Retina (tissue), 1 donor: ENCODE measurements around the gene FXYD6.
"Not testable (repeated sequence)": the region's sequence is repeated elsewhere in the genome, so short reads cannot be mapped to it uniquely, and the experiment has no call there.

Experiments used
- DNase-seq: peaks from one replicate; pipeline ENCODE4 v3.0.0-alpha.2; 2016

FXYD6 gene, protein sequence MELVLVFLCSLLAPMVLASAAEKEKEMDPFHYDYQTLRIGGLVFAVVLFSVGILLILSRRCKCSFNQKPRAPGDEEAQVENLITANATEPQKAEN

DNA sequence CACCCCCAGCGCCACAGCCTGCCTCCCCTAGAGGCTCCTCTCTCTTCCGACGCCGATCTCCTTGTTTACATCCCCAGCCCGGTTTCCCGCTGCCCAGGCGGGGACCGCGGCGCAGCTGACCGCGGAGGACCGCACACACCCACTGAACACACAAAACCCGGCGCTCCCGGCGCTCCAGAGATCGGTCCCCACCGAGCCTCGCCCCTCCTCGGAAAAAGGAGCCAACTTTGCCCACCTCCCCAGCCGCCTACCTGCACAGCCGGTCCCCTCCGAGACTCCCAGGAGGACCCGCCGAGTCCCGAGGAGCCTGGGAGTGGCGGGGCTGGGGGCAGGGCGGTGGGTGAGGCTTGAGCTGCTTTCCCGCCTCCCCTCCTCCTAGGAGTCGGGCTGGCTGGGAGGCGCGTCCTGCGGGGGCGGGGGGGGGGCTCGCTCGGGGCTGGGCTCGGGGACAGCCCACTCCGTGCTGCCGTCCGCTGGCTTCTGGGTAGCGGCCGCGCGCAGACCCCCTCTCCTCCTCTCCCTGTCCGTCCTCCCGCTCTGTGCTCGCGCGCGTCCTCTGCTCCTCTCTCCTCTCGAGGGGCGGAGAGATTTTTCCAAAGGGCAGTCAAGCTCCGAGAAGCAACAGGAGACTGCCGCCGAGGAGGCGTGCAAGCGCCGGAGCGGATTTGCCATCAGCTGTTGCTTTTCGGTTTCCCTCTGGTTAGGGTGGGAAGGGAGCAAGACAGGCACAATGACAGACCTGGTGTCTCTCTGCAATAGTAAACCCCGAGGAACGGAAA, at the start of gene FXYD6:
TSS of gene FXYD6 (minus strand) at position 318 of the 779 bp plus-strand sequence. CDS start 33,882 bp downstream, outside the sequence.
- peak; percentile 91 for DNase-seq

DNA sequence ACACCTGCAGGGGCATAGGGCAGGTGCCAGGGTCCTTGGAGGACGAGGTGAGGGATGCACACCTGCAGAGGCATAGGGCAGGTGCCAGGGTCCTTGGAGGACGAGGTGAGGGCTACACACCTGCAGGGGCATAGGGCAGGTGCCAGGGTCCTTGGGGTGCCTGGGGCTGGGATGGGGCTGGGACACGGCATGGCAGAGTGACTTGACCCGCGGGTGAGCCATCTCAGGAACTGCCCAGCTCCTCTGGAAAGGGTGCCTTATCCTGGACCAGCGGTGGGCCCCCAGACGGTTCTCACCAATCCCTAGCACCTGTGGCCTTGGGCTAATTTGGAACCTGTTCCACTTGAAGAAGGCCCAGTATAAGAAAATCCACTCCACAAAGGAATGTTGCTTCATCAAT, 49.7 kb upstream of the FXYD6 start:
- DNase-seq: not testable (repeated sequence)

DNA sequence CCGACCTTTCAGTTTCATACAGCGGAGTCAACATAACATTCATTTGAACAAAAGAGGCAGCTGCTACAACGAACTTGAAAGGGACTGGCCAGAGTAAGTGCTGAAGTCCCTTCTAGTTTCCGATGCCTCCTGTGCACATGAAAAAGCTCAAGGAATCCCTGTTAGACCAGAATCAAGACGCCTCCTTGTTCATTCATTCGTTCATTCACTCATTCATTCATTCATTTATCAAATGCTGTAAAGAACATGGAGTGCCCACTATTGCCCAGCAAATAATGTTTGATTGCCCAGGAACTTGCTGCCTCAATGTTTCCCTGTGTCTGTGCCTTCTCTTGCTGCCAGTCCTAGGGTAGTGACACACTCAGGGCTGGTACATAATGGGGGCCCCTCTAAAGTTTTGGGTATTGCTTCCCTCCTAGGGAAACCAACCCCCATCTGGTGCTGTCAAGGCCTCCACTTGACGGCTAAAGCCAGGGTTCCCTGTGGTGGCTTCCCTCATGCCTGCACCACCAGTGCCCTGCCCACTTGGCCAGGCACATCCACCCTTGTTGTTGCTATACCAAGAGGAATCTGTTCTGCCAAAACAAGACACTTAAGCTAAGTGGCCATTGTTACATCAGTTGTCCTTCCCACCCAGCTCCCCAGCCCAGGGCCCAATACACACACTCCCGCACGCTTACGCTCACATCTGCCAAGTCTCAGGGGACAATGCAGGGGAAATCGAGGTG, 48.9 kb upstream of the FXYD6 start:
- no peak for DNase-seq

DNA sequence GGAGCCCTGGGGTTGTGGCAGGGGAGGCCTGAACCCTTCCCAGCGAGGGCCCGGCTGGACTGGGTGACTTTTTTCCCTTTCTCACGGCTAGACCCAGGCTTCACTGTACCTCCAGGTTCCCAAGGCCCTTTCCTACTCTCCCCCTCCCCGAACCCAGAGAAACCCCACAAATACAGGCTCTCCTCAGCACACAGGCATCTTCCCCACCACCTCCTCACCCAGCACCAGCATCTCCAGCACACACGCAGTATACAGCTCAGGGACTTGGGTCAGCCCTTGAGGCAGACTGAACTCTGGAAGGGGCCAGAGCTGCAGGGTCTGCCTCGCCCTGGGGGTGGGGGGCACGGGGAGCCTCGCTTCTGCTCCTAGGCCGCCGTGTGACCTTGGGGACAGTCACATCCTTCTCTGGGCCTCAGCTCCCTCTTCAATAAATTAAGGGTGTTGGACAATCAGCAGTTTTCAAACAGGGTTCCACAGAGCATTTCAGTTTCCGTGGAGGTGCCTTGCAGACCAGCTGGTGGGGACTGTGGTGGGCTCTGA, 48.2 kb upstream of the FXYD6 start:
- DNase-seq: no peak

DNA sequence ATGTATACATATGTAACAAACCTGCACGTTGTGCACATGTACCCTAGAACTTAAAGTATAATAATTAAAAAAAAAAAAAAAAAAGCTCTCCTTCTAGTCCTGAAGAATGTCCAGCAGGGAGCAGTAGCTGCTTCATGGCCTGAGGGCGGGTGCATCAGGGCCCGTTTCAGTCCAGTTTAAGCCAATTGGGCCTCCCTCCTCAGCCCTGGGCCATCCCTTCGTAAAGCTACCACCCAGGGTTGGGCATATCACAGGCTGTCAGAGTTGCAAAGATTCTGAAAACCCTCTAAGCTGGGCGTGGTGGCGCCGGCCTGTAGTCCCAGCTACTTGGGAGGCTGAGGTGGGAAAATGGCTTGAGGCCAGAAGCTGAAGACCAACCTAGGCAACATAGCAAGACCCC, 47.3 kb upstream of the FXYD6 start:
- no peak for DNase-seq

DNA sequence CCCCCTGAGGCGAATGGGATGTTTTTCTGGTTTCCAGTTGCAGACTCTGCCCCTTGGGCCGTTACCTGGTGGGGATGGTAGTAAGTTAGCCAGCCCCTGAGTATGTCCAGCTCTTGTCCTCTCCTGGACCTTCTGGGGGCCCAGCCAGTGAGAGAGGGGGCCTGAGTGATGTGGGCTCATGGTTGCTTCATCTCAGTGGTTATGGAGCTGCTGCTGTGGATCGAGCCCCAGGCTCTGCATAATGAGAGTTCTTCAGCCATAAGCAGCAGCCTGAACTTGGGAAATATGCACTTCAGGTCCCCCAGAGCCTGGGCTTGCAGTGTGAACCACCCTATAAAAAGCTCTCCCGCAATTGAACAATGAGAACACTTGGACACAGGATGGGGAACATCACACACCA, 46.8 kb upstream of the FXYD6 start:
- no peak for DNase-seq

DNA sequence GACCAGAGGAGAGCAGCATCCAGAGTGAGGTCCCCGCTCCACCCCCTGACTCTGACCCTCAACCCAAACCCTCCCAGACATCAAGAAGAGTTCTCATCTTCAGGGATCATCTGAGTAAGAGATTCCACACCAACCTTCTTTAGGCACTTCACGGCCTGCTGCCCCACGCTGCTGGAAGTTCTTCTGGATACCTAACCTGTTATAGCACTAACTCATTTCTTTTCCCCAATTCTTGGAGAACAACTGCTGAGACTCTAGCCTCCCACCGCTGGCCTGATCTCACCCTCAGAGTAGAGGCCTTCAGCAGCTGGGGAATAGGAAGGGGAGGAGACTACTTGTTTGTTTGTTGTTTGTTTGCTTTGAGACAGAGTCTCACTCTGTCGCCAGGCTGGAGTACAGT, 45.4 kb upstream of the FXYD6 start:
- DNase-seq: no peak

DNA sequence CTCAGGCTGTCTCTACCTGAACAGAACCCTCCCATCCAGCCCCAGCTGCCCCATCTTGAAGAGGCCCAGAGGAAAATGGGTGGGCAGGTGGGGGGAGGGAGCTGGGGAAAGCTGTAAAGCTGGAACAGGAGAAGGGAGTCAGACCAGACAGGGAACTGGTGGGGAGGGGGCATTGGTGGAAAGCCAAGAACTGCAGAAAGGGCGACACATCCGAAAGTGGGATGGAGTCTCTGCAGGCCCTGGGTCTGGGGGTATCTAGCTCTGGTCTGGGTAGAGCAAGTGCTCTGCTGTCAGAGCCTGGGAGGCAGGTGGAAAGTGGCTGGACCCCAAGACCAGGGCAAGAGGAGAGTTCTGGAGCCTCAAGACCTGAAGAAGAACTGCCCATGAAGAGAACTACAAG, 45.0 kb upstream of the FXYD6 start:
- DNase-seq: no peak

DNA sequence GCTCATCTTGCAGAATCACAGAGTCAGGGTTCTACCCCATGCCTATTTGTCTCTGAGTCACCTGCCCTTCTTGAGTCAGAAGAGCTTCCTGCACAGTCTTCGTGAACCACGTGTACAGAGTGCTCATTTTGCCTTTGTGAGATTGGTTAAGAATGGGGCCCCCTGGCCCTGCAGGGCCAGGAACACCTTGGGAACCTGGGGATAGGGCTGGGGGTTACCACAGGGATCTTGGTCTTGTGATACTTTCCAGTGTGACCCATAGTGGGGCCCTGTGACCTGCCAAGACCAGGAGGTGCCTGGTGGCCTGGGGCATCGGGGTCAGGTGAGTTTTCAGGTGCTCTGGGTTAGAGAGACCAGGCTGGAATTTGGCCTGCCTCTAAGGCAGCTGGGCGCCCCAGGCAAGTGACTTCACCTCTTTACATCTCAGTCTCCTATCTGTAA, 43.3 kb upstream of the FXYD6 start:
- no peak for DNase-seq

DNA sequence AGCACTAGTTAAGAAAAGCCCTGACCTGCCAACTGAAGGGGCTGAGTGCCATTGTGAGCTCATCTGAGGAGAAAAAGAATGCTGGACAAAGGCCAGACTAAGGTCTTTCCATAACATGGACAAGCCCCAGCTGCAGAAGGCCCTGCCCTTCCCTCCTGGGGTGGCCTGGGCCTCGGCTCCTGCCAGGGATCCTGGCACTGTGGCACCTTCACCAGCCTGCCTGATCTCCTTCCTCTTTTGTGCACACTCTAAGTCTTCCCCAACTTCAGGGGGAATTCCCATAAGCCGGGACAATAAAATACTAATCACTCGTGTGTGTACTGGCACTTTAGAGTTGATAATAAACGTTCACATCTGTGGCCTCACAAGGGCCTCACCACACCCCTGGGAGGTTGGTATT, 42.9 kb upstream of the FXYD6 start:
- DNase-seq: no peak

DNA sequence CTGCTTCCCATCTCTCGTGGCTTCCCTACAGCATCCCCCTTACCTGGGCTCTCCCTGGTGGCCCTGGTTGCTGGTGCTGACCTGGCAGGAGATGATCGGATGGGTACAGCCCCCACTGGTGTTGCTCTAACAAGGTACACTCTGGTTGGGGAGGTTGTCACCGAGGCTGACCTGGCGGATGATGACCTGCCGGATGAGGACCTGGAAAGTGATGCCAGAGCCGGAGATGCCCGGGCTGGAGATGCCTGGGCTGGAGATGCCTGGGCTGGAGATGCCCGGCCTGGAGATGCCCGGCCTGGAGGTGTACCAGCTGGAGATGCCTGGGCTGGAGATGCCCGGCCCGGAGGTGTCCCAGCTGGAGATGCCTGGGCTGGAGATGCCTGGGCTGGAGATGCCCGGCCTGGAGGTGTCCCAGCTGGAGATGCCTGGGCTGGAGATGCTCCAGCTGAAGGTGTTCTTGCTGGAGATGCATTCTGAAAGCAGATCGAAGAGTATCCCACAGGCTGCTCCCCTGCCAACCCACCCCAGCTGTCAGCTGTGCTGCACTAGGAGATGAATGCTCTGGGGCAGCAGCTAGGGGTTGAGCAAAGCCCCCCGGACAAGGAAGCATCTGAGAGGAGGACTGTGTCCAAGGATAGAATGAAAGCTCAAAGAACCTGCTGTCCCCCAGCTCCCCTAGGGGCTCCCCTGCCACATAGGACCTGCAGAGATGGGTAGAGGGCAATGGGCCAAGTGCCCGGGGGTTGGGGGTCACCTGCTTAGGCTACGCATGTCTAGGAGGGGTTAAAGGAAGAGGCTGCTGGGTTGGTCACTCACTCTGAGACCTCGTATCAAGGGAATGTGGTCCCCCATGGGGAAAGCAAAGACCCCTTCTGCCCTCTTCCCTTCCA, 42.2 kb upstream of the FXYD6 start:
- DNase-seq: no peak

DNA sequence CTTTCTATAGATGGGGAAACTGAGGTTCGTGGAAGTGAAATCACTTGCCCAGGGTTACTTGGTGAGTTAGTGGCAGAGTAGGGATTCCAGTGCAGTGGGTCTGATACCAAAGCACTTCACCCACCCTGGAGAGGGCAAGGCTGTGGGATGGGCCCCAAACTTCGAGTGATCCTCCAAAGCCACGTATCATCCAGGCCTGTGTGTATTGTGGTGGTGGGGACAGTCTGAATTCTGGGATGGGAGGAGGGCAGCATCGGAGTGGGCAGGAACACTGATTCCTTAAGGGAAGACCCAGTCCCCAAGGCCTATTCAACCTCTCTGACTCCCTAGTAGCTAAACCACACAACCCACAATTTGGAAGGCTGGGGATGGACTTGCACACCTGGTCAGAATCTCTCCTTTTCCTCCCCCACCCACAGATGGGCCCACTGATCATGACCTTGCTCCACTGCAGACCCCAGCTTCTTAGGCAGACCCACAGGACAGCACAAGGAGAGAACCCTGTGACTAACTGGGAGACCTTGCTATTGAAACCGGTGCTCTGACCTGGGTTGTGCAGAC, 41.2 kb upstream of the FXYD6 start:
- DNase-seq: no peak

DNA sequence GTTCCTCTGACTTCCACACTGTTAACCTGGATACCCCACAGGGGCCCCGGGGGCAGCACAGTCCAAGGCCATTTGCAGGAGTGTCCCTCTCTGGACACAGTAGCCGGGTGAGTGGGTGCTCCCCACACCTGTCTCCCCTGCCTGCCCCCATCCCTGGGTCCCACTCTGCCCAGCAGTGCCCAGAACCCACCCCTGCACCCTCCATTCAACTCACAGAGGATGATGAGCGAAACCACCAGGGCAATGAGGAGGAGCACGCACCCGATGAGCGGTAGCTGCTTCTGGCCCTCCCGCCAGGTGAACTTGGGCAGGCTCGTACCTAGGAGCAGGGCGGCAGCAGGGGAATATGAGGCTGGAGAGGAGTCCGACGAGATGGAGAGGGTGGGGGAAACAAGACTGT, 40.5 kb upstream of the FXYD6 start:
- DNase-seq: no peak

DNA sequence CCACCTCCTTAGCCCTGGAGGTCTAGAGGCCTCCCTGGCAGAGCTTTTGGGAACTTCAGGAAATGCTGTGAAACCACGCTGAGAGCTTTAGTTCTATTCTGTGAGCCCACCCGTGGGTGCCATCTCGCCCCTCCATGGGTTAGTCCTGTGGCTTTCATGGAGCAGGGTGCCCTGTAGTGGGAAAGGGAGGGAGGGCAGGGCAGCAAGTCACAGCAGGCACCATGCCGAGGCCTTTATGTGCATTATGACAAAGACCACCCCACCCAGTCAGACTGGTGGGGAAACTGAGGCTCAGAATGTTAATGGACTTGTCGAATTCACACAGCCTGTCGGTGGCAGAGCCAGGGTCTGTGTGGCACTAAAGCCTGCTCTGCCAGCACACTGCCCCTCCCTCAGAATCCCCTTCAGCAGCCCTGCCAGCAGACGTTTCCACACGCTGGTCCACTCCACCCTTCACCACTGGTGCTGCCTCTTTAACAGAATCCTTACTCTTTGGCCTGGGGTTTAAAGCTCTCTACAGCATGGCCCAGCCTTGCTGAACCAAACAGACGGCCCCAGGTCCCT, 39.3 kb upstream of the FXYD6 start:
- DNase-seq: no peak

DNA sequence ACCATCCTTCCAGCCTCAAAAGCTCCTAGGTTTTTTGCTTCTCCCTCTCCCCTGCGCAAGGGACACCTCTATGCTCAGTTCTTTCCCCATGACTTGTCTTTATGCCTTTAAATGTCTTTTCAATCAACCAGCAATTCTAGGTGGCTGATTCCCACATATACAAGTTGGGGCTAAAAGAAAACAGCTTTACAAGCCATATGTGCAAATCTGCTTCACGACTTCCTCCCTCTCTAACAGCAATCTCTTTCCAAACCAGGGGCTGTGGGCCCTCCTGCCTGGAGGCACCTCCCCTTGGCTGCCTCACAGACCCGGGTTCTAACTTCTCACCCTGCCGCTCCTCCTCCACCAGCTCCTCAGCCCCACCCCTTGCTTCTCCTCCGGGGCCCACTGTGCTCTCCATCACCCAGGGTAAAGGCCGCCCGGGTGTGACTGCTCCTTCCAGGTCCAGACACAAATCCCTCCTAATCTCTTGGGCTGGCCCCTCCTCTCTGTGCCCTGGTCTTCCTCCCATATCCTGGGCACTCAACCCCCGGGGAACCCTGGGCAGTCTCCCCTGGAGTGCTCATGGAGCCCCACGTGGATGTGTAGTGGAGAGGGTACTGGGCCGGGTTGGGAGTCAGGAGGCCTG, 38.6 kb upstream of the FXYD6 start:
- DNase-seq: no peak

DNA sequence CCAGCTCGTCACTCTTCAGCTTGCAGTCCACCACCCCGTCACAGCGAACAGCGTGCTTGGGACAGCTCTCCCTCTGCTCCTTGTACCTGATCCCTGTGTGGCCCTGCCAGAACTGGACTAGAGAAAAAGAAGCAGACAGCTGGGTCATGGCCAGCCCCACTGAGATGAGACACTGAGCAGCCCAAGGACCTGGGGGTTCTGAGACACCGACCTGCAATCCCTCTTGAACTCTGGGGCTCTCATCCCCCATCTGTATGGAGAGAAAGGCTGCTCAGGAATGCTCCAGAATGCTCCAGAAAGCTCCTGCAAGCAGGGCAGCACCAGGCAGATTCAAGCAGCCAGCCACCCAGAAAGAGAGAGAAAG, 37.9 kb upstream of the FXYD6 start:
- no peak for DNase-seq

DNA sequence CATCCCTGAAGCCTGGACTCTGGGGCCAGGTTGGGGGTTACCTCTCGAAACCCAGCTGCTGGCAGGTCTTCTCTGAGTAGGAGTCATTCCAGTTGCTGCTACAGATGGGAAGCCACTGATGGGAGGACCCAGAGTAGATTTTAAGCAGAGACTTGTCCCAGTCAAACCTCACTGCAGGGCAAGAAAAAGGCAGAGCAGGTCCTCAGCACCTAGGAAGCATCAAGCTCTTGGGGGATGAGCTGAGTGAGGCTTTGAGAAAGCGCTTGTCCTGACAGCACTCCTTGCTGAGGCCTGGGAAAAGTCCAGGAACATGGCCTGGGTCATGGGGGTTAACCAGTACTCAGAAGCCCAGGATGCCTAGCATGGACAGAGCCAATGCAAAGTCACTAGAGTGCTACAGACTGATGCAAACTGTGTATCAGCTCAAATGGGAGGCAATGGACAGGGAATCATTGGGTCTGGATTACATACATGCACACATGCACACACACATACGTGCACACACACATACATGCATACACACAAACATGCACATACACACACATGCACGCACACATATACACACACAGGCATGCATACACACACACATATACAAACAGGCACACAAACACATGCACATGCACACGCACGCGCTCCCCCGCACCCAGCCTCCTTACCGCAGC, 37.4 kb upstream of the FXYD6 start:
- DNase-seq: no peak

DNA sequence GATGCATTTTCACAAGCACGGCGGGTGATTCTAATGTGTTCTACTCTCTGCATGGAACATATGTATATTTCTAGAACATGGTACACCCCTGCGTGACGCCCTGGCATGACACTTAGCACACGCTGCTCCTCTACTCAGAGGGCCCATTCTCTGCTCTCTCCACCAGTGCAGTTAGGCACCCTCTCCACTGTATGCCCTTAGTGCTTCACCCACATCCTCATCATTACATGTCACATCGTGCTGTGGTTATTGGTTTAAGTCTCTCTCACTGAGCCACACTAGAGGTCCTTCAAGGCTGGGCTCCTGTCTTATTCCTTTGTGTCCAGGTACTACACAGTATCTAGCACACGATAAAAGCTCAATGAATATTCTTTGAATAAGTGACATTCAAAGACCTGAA, 36.0 kb upstream of the FXYD6 start:
- no peak for DNase-seq

DNA sequence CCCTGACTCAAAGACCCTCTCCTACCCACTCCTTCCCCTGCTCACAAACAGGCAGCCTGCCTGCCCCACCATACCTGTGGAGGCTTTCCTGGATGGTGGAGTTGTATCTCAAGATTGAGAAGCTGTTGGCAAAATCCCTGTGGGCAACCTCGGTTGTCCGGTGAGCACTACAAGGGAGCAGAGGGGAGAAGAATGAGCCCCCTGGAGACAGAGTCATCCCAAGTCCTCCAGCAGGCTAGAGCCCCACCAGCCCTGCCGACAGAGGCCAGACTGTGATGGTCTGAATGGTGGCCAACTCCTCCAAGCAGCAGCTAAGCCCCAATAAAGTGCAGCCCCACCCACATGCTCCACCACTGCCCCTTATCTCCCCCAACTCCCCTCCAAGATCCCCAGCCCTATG, 35.2 kb upstream of the FXYD6 start:
- DNase-seq: no peak

DNA sequence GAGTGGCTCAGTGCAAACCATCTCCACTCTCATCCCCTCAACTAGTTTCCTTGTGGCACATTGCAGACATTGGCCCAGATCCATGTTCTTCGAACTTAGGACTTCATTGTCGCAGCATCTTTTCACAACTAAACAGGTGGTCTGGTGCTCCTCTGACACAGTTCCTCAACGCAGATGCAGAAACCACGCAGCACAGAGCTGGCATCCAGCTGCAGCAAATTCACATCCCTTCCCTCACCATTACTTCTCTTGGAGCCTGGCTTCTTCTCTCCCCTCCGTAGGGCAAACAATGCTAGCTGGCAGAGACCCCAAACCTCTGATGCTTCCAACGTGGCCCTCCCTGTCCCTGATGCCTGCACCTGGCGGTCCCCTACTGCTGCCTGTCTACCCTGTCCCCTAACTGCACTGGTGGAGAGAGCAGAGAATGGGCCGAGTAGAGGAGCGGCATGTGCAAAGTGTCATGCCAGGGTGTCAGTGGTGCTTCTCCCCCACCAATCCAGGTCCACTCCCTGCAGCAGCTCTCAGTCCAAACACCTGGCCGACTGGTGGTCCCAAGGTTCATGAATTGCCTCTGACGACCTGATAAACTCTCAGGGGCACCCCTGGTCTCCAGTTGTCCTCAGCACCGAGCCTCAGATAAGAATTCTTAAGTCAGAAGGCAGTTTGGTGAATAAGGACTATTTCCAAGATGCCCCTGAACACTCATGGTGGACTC, 34.6 kb upstream of the FXYD6 start:
- no peak for DNase-seq

DNA sequence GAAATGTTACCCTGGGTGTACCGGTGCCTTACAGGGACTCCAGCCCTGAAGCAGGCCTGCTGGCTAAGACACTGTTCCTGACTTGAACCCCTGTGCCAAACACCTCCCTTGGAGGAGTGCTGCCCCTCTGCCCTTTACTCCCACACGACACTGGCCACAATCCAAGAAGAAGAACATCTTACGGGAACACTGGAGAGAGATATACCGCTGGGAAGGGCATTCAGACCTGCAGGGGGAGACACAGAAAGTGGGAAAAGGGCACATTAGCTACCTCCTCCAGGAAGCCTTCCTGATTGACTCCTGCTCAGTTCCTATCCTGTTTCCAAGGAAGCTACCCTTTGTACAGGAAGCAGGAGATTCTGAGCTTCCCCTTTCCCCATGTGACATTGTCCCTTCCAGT, 34.1 kb upstream of the FXYD6 start:
- no peak for DNase-seq
